Activated CD4-positive, alpha-beta T cell treated with anti-CD3 and anti-CD28 coated beads, Interleukin-2, amount 50 U/mL, for 4 hours (primary cell): ENCODE measurements around the gene PODXL2.

Source experiments
- DNase-seq, 2 experiments: peaks; one replicate each; pipeline ENCODE4 v3.0.0-alpha.2; 2020

PODXL2 gene

DNA sequence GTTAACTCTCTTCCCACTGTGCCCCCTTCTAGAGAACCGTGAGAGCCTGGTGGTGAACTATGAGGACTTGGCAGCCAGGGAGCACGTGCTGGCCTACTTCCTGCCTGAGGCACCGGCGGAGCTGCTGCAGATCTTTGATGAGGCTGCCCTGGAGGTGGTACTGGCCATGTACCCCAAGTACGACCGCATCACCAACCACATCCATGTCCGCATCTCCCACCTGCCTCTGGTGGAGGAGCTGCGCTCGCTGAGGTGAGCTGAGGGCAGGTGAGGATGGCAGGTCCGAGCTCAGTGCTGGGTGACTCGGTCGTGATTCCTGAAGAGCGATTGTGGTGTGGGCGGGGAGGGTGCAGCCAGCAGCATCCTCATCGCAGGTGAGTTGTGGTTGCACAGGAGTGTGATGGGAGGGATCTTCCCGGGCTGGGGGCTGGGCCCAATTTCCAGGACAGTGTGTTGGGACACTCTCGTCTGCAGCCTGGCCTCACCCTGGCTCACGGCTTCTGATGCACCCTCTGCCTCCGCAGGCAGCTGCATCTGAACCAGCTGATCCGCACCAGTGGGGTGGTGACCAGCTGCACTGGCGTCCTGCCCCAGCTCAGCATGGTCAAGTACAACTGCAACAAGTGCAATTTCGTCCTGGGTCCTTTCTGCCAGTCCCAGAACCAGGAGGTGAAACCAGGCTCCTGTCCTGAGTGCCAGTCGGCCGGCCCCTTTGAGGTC, 22.7 kb upstream of the PODXL2 start:
- no peak for DNase-seq

- DNase-seq, result no peak
Observed at GRCh38 chr3:127606981-127607595, 21.9 kb upstream of the PODXL2 start.

DNA sequence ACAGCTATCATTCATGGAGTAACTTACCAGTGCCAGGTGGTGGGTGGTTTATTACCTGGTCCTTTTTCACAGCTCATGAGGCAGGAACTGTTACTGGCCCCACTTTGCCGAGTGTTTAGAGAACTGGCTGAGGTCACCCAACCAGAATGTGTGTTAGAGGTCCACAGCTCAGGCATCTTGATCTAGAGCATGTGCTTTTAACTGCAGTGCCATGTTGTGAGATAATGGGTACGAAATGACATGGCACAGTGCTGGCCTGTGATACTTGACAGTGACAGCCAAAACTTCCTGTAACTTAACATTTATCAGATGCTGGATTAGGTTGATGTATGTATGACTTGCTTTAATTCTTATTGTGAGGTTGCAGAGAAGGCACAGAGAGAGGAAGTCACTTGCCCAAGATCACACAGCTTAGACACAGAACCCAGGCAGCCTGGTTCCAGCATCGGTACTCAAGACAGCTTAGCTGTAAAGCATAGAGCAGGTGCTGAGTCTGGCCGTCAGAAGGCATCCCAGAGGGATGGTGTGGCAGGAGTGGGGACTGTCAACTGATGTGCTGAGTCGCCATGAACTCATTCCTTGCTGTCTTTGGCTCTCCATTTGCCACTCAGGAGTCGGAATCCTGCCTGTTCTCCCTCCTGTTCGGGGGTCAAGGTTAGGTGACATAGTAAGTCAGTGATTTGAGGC, 21.2 kb upstream of the PODXL2 start:
- DNase-seq, result no peak

- DNase-seq, result no peak
Observed at GRCh38 chr3:127608362-127608718, 20.6 kb upstream of the PODXL2 start.

DNA sequence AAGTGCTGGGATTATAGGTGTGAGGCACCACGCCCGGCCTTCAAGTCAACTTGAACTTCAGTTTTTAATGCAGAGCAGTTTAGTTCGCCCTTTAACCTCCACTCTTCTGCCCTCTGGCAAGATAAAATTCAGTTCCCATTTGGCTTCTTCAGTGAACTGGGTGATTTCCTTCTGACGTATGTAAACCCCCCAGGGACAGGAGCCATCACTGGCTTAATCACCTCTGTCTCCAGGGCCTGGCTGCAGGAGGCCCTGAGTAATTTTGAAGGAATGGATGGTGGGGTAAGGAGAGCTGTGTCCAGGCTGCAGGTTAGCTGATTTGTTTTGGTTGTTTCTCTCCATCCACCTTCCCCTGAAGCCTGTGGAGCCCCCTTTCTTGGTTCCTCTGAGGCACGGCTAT, 18.9 kb upstream of the PODXL2 start:
- no peak for DNase-seq

- DNase-seq, result no peak
Observed at GRCh38 chr3:127611251-127611650, 17.7 kb upstream of the PODXL2 start.

DNA sequence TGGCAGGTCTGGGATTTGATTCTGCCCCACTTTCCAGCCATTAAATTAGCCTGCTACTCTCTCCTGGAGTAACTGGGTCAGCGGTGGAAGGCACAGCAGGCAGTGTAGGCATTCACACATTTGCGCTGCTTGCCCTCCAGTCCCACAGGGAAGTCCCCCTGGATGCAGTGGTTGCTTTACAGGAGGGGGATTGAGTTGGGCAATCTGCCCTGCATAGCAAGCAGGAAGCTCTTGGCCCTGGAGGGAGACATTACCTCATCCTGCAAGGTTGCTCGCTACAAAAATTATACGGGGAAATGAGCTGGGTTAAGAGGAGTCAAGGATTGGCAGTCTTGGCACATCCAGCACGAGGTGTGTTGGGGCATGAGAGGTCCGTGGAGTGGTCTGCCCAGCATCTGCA, 16.0 kb upstream of the PODXL2 start:
- DNase-seq, result no peak

- DNase-seq, result no peak
Observed at GRCh38 chr3:127613406-127613805, 15.6 kb upstream of the PODXL2 start.

GRCh38 chr3:127614928-127615589, 13.9 kb upstream of the PODXL2 start:
- DNase-seq, result no peak

GRCh38 chr3:127615631-127616305, 13.2 kb upstream of the PODXL2 start:
- DNase-seq, result no peak

- DNase-seq, result no peak
Observed at GRCh38 chr3:127616836-127617605, 12.0 kb upstream of the PODXL2 start.

GRCh38 chr3:127618891-127619290, 10.1 kb upstream of the PODXL2 start:
- no peak for DNase-seq

- DNase-seq, result no peak
Observed at GRCh38 chr3:127620637-127621375, 8.2 kb upstream of the PODXL2 start.

- DNase-seq, result no peak
Observed at GRCh38 chr3:127622031-127622430, 7.0 kb upstream of the PODXL2 start.

DNA sequence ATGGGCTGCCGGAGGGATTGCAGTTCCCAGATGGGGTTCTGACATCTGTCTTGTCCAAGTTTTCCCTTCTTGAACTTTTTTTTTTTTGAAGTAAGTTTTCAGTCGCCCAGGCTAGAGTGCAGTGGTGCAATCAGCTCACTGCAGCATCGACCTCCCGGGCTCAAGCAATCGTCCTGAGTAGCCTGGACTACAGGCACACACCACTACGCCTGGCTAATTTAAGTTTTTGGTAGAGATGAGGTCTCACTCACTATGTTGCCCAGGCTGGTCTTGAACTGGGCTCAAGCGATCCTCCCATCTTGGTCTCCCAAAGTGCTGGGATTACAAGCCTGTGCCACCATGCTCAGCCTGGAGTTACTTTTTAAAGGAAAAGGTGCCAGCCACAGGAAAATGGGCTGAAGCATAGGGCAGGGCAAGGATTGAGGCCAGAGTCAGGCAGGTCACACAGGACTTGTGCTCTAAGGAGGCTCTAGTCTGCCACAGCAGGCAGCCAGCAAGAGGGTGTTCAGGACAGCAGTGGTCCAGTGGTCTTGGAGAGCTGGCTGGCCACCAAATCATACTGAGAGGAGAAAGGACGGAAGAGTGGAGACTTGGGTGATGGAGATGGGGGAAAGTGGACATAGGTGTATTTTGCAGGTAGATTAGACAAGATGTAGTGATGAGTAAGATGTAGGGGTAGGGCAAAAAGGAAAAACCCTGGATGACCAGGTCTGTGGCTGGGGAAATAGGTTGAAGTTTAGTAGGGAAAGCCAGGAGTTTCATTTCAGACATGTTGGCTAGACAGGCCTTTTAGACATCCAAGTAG, 6.0 kb upstream of the PODXL2 start:
- DNase-seq, result no peak

DNA sequence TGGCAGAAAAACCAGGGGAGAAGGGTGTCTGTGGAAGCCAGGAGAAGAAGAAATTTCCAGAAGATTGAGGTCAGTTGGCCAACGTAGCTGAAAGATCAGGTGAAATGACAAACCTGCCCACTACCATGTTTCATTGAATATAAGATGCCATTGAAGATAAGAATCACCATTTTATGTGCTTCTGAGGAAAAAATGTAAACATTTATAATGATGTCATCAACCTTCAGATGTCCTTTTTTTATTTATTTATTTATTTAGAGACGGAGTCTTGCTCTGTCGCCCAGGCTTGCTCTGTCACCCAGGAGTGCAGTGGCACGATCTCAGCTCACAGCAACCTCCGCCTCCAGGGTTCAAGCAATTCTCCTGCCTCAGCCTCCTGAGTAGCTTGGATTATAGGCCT, 4.9 kb upstream of the PODXL2 start:
- DNase-seq, result no peak

DNA sequence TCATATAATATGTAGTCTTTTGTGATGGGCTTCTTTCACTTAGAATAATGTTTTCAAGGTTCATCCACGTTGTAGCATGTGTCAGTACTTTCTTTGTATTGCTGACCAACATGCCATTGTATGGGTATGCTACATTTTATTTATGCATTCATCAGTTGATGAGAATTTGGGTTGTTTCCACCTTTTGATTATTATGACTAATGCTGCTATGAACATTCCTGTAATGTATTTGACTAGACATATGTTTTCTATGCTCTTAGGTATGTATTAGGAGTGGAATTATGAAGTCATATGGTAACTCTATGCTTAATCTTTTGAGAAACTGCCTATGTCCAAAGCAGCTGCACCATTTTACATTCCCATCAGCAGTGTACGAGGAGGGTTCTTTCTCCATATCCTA, 3.2 kb upstream of the PODXL2 start:
- DNase-seq, result no peak

DNA sequence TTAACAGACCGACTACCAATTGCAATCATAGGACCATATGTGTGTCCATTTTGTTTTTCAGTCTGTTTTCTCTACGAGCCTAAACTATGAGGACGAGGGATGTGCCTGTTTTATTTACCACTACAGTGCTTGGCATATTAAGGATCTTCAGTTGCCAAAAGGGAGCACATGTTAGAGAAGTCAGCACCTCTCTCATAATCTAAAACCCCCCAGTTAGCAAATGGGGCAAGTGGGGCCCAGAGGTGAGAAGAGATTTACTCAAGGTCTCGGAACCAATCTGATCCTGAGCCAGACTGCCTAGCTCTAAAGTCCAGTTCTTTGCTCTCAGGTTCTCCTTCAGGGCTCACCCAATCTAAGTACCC, 578 bp upstream of the PODXL2 start:
- no peak for DNase-seq

GRCh38 chr3:127629467-127630403, 750 bp downstream of the PODXL2 start:
- peak; percentile 62 to 71 for DNase-seq
